Fibroblast of upper back skin (primary cell): ENCODE measurements around the gene LCE2B.
"Not testable (repeated sequence)": the region's sequence is repeated elsewhere in the genome, so short reads cannot be mapped to it uniquely, and the experiment has no call there.

ENCODE experiments used
- DNase-seq: peaks from one replicate; pipeline ENCODE4 v3.0.0-alpha.2; 2013

LCE2B gene

DNA sequence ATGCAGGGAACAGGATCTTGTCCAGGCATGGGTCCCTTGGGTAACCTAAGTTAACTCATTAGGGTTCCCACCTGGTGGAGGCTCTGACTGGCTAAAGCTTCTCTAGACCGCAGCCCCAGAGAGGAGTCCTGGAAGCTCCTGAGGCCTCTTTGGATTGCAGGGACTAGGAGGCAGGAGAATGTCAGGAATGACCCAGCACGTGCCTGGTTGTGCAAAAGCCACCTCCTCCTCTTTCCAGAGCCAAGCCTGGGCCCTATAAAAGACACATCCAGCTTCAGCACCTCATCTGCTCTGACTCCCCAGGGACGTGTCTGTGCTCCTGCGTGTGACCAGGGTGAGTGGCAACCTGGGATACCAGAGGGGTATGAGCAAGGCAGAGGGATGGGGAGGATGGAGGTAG lies at the start of gene LCE2B:
Gene LCE2B (plus strand): TSS at position 301 of the 400 bp plus-strand sequence. CDS start 721 bp downstream, outside the sequence.
- not testable (repeated sequence) for DNase-seq

DNA sequence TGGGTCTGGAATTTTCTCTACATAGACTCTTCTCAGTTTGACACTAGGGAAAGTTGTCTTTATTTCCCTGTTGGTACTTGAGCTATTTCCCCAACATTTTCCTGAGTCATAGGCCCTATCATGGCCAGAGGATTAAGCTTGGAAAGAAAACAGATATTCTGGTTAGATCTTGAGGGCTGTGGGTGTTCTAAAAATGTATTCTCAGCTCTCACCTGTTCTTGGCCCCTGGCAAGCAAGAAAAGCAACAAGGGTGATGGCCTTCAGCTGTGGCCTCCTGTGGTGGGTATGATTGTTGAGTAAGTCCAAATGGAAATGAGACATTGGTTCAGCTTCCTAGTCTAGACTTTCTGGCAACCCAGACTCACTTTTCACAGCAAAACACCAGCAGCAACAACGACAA lies 45.6 kb upstream of the LCE2B start:
- DNase-seq, result no peak

- DNase-seq, result no peak
These were observed 42.0 kb upstream of the LCE2B start for GRCh38 chr1:152643945-152644344.

DNA sequence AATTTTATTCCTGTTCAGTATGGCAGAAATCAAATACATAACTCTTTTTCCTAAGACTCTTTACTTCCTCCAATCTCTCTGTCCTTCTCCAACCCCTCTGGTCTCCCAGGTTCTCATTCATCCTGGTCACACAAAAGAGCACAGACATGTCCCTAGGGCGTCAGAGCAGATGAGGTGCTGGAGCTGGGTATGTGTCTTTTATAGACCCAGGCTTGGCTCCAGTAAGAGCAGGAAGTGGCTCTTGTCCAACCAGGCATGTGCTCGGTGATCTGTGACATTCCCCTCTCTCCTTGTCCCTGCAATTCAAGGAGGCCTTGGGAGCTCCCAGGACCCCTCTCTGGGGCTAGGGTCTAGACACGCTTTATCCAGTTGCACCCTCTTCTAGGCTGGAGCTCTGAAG lies 40.8 kb upstream of the LCE2B start:
- DNase-seq, result no peak

- no peak for DNase-seq
These were observed 39.3 kb upstream of the LCE2B start for GRCh38 chr1:152646656-152647055.

DNA sequence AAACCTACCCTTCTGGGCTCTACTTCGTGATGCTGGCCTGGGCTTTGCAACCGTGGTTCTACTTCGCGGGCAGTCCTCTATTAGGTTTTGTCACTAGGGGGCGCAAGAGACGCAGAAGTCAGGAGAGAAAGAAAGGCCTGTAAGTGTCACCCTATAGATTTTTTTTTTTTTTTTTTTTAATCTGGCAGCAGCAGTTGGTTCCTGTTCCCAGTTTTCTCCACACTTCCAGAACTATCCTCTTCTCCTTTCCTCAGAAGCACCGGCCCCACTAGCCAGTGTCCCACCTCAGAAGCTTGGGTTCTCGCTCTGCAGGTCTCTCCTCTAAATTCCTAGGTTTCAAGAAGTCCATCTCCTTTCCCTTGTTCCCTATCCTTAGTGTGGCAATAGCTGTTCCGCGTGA lies 31.8 kb upstream of the LCE2B start:
- DNase-seq, result peak; percentile 41

DNA sequence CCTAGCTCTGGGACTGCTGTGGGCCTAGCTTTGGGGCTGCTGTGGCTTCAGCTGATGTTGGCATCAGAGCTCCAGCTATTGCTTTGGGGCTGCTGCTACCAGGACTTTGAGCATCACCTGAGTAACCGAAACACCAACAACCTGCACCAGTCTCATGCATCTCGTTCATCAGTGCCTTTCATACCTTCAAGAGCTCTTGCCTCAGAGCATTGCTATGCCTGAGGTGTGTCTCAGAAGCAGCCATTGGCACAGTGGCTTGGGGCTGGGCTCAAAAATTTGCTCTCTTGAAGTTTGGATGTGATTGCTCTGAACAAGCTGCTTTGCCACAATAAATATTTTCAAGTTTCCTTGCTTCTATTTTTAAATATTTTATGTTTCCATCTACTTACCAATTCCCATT lies 29.5 kb upstream of the LCE2B start:
- DNase-seq, result no peak

GRCh38 chr1:152657677-152658076 lies 28.2 kb upstream of the LCE2B start:
- no peak for DNase-seq

DNA sequence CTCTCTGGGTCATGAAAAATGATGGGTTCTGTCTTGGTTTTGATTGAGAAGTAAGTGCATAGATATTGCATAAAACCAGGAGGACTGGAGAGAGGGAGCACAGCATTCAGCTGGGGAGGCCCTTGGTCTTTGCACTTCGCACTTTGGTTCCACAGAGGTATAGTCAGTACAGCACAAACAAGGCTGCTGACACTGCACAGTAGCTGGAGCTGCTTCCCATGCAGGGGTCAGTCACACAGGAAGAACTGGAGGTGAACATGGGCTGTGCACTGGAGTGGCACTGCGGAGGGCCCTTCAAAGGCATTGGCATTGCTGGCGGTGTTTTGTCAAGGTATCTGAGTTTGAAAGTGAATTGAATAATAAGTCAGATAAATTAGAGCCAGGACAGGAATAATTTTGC lies 27.3 kb upstream of the LCE2B start:
- DNase-seq, result no peak

- no peak for DNase-seq
These were observed 22.8 kb upstream of the LCE2B start, which contains the start of gene LCE2D for GRCh38 chr1:152663098-152663497. Gene LCE2D, plus strand, starts transcription at chr1:152663380. Its CDS starts 726 bp downstream, at chr1:152664106.

DNA sequence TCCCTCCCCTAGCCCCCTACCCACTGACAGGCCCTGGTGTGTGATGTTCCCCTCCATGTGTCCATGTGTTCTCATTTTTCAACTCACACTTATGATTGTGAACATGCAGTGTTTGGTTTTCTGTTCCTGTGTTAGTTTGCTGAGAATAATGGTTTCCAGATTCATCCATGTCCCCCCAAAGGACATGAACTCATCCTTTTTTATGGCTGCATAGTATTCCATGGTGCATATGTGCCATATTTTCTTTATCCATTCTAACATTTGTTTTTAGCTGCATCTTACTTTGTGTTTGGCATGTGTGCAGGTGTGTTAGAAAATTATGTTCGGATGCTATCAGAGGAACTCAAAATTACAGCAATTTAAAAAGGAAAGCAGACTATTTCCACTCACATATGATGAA lies 19.8 kb upstream of the LCE2B start:
- DNase-seq, result not testable (repeated sequence)

GRCh38 chr1:152667648-152668047 lies 18.3 kb upstream of the LCE2B start:
- DNase-seq, result no peak

DNA sequence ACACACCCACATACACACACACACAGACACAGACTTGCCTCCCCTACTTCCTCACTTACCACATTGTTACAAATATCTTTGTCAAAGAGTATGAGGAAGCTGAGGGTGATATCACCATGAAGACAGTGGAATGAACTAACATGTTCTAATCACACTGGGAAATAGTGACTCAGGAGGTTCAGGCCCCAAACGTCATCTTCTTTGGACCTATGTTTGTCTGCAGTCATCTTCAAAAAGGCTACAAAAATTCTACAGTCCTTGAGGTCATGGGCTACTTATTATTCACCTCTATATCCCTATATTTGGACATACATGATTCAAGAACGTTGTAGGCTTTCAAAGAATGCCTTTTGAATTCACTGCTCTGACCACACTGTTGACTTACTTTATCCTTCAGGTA lies 12.9 kb upstream of the LCE2B start:
- DNase-seq, result no peak

GRCh38 chr1:152674983-152675382 lies 10.9 kb upstream of the LCE2B start, which contains the start of gene LCE2C:
Gene LCE2C, plus strand, starts transcription at chr1:152675279. Its CDS starts 737 bp downstream, at chr1:152676016.
- DNase-seq, result not testable (repeated sequence)

GRCh38 chr1:152679459-152679858 lies 6.5 kb upstream of the LCE2B start:
- DNase-seq, result no peak

DNA sequence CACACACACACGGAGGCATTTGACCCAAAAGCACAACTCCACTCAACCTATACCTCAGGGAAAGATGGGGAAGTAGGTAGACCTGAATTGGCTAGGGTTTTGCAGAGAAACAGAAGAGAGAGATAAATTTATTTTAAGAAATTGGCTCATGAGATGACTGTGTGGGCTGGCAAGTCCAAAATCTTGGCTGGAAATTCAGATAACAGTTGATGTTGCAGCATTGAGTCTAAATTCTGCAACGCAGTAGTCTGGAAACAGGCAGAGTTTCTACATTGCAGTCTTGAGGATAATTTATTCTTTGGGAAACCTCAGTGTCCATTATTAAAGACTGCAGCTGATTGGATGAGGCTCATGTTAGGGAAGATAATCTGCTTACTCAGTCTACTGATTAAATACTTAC lies 4.3 kb upstream of the LCE2B start:
- DNase-seq, result no peak

- no peak for DNase-seq
These were observed 2.1 kb upstream of the LCE2B start for GRCh38 chr1:152683846-152684245.

DNA sequence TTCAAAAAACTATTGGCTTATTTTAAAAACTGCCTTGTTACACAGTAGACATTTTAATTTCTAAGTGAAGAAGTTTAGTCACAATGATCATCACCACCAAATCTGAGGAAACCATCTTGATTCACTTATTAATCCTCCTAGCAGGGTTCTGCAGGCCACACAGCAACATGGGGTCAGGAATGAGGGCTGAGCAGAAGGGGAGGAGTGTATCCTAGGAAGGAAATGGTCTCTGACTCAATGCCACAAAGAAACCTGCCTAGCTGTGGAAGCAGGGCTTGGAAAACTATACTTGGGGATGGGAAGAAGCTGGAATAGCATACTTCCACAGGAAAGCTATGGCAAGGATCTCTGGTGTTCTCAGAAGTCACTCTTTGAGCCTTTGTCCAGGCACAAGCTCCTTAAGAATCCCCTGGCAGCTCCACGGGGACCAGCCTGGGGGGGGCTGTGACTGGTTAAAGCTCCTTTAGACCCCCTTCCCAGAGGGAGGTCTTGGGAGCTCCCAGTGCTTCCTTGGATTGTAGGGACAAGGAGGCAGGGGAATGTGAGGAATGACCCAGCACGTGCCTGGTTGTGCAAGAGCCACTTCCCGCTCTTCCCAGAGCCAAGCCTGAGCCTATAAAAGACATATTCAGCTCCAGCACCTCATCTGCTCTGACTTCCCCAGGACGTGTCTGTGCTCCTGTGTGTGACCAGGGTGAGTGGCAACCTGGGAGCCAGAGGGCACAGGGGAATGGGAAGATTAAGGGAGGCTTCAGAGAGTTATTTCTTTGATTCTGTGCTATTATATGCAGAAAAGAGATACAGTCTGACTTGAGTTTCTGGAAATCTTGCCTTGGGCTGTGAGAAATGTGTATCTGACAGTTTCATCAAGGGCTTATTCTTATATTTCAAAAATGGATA lies 12.0 kb downstream of the LCE2B start, which contains the start of gene LCE2A:
Gene LCE2A (plus strand): TSS at position 645 of the 900 bp plus-strand sequence. CDS start 557 bp downstream, outside the sequence.
- peak; percentile 8 for DNase-seq

- no peak for DNase-seq
These were observed 13.8 kb downstream of the LCE2B start for GRCh38 chr1:152699746-152700145.

DNA sequence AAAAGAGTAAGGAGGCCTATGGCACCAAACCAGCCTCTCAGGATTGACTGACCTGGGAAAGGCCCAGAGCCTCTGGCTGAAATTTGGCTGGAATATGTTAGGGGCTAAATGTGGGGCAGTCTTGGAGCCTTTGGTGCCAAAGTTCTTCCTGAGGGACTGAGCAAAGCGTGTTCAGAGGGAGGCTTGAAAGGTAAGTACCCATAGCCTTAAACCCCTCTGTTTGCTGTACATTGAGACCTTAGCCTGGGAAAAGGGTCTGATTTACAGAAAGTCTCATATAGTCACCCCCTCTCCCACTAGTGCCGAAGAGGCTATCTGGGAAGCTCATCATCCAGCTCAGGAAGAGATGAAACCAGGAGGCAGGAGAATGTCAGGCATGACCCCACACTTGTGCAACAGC lies 21.9 kb downstream of the LCE2B start, which contains the start of gene LCE4A:
Gene LCE4A (plus strand): TSS at position 301 of the 400 bp plus-strand sequence. CDS start 916 bp downstream, outside the sequence.
- DNase-seq, result no peak

- no peak for DNase-seq
These were observed 32.3 kb downstream of the LCE2B start for GRCh38 chr1:152718238-152718637.

DNA sequence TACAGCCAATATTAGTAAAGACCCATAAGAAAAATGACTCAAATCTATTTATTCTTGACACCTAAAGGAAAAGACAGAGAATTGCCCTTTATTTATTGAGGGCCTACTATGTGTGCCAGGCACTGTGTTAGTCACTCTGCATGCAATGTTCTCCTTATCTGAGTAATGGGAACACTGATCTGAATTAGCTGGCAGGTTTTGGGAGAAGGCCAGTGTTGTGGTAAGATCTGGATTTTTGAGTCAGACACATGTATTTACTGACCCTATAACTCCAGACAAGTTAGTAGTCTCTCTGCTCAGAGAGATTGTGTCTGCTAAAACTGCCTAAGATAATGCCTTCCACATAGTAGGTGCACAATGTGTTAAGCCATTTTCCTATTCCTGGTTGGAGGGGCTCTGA lies 39.3 kb downstream of the LCE2B start:
- no peak for DNase-seq

- DNase-seq, result no peak
These were observed 43.1 kb downstream of the LCE2B start for GRCh38 chr1:152728986-152729385.

GRCh38 chr1:152735648-152736047 lies 49.7 kb downstream of the LCE2B start:
- DNase-seq, result no peak
